Measurements from ENCODE around the gene MTFR2. TPM values are rescaled to one million over a fixed set of nuclear protein-coding genes. Genes with fewer than 3 reads are reported as not detected.

MTFR2 gene
- total and polyA plus RNA-seq, 2 experiments from 2014 or later = 2.0 to 4.9 TPM

DNA sequence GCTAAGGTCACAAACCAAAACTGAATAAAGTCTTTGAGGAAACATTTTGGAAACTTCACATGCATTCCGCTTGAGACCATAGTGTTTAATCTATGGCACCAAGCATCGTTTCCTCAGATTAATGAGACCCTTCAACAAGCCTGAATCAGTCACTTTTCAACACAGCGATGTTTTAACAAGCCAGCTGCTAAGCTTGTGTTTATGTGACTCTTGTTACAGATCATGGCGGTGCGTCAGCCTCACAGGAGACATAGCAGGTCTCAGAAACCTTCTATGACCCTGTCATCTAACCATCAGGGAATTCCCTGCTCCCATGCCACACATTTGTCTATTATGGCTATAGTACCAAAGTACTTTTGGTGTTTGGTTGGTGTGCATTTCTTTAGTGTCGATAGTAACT is 57.2 kb downstream of the MTFR2 start:
- no peak overlapping the region for H3K4me3 ChIP-seq
- no peak overlapping the region for H3K27ac ChIP-seq
- TF ChIP-seq CTCF (IDR thresholded peaks at IDR 0.05; ENCODE audit: low read depth, low read length) = no peak
- no peaks in the 10 kb centered on the region for H3K36me3 ChIP-seq
- no peak for DNase-seq (ENCODE audit: low read depth in 1 of 2, low spot score in 1 of 2)
- no peaks in the 10 kb centered on the region for H3K27me3 ChIP-seq
- no peaks in the 10 kb centered on the region for H3K9me3 ChIP-seq (ENCODE audit: low read depth)
- no peaks in the 10 kb centered on the region for H3K4me1 ChIP-seq (ENCODE audit: low read depth)

GRCh38 chr6:136191606-136192312 is 58.4 kb downstream of the MTFR2 start:
- H3K27me3 ChIP-seq = no peaks in the 10 kb centered on the region
- no peak for DNase-seq (ENCODE audit: low read depth in 1 of 2, low spot score in 1 of 2)
- no peak overlapping the region for H3K4me3 ChIP-seq
- H3K9me3 ChIP-seq (ENCODE audit: low read depth) = no peaks in the 10 kb centered on the region
- no peaks in the 10 kb centered on the region for H3K36me3 ChIP-seq
- no peaks in the 10 kb centered on the region for H3K4me1 ChIP-seq (ENCODE audit: low read depth)
- no peak for TF ChIP-seq CTCF (IDR thresholded peaks at IDR 0.05; ENCODE audit: low read depth, low read length)
- no peak overlapping the region for H3K27ac ChIP-seq

DNA sequence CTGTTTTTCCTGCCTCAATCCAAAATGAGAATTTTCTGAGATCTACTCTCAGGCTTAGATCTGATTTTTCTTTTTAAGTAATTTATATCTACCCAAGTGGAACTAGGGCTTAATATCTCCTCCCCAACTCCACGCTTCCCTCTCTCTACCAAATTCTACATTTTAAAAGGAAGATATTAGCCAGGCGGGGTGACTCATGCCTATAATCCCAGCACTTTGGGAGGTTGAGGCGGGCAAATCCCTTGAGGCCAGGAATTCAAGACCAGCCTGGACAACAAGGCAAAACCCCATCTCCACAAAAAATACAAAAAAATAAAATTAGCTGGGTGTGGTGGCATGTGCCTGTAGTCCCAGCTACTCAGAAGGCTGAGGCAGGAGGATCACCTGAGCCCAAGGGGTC is 61.0 kb downstream of the MTFR2 start:
- Histone ChIP-seq H3K4me1 (ENCODE audit: low read depth) (no peaks in the 10 kb centered on the region), H3K36me3 (no peaks in the 10 kb centered on the region), H3K4me3 (no peak overlapping the region), H3K27me3 (no peaks in the 10 kb centered on the region), H3K27ac (no peak overlapping the region), H3K9me3 (ENCODE audit: low read depth) (no peaks in the 10 kb centered on the region)
- no peak for TF ChIP-seq CTCF (IDR thresholded peaks at IDR 0.05; ENCODE audit: low read depth, low read length)
- no peak for DNase-seq (ENCODE audit: low read depth in 1 of 2, low spot score in 1 of 2)

GRCh38 chr6:136188486-136188885 is 61.6 kb downstream of the MTFR2 start:
- TF ChIP-seq CTCF (IDR thresholded peaks at IDR 0.05; ENCODE audit: low read depth, low read length) = no peak
- no peaks in the 10 kb centered on the region for H3K9me3 ChIP-seq (ENCODE audit: low read depth)
- no peak overlapping the region for H3K4me3 ChIP-seq
- H3K27ac ChIP-seq = no peak overlapping the region
- DNase-seq (ENCODE audit: low read depth in 1 of 2, low spot score in 1 of 2) = no peak
- H3K27me3 ChIP-seq = no peaks in the 10 kb centered on the region
- H3K4me1 ChIP-seq (ENCODE audit: low read depth) = no peaks in the 10 kb centered on the region
- H3K36me3 ChIP-seq = no peaks in the 10 kb centered on the region

DNA sequence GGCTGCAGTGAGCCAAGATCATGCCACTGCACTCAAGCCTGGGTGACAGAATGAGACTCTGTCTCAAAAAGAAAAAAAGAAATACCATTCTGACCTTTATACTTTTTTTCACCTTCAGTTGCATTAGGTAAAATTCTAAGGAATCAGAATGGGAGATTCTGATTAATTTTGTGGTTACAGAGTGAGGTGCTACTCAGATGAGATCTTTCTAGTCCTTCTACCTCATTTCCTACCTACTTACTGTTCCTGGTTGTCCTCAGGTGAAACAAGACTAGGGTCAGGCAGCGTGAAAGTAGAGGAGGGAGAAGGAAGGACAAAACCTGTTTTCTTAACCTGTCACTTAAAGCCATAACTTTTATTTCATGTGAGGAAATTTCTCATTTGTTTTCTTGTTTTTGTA is 63.7 kb downstream of the MTFR2 start:
- Histone ChIP-seq H3K36me3 (no peaks in the 10 kb centered on the region), H3K4me3 (no peak overlapping the region)
- TF ChIP-seq CTCF (IDR thresholded peaks at IDR 0.05; ENCODE audit: low read depth, low read length) = no peak

More for the DNA sequence above, 63.7 kb downstream of the MTFR2 start:
- no peaks in the 10 kb centered on the region for H3K9me3 ChIP-seq (ENCODE audit: low read depth)
- no peak overlapping the region for H3K27ac ChIP-seq
- H3K4me1 ChIP-seq (ENCODE audit: low read depth) = peaks cover 5% of the 10 kb centered on the region
- DNase-seq (ENCODE audit: low read depth in 1 of 2, low spot score in 1 of 2) = no peak
- H3K27me3 ChIP-seq = no peaks in the 10 kb centered on the region
